ENCODE measurements around the gene ZDHHC4. TPM values are rescaled to one million over a fixed set of nuclear protein-coding genes. Genes with fewer than 3 reads are reported as not detected.

ZDHHC4 gene
- total RNA-seq, 4 donors from 2014 or later, result 68.8 to 97.3 (median 81.4) TPM

- Histone ChIP-seq H3K36me3 (no peaks in the 10 kb centered on the region), H3K4me1 (no peaks in the 10 kb centered on the region), H3K27ac (no peak overlapping the region), H3K27me3 (no peaks in the 10 kb centered on the region), H3K4me3 (replicated peaks in 1 of 3) (no peak overlapping the region), H3K9me3 (no peaks in the 10 kb centered on the region)
- TF ChIP-seq, protein P1, sequence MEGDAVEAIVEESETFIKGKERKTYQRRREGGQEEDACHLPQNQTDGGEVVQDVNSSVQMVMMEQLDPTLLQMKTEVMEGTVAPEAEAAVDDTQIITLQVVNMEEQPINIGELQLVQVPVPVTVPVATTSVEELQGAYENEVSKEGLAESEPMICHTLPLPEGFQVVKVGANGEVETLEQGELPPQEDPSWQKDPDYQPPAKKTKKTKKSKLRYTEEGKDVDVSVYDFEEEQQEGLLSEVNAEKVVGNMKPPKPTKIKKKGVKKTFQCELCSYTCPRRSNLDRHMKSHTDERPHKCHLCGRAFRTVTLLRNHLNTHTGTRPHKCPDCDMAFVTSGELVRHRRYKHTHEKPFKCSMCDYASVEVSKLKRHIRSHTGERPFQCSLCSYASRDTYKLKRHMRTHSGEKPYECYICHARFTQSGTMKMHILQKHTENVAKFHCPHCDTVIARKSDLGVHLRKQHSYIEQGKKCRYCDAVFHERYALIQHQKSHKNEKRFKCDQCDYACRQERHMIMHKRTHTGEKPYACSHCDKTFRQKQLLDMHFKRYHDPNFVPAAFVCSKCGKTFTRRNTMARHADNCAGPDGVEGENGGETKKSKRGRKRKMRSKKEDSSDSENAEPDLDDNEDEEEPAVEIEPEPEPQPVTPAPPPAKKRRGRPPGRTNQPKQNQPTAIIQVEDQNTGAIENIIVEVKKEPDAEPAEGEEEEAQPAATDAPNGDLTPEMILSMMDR (IDR thresholded peaks at IDR 0.05), result no peak
- no peak for TF ChIP-seq POLR2A (IDR thresholded peaks at IDR 0.05)
- WGBS, 2 donors, result 95 to 100% methylated on average over 1 of the region's 1 CpG
- no peak for DNase-seq
- intact Hi-C loops (cut with DNase I), result no loop called here
These were observed 15.1 kb upstream of the ZDHHC4 start for GRCh38 chr7:6562106-6562505.

DNA sequence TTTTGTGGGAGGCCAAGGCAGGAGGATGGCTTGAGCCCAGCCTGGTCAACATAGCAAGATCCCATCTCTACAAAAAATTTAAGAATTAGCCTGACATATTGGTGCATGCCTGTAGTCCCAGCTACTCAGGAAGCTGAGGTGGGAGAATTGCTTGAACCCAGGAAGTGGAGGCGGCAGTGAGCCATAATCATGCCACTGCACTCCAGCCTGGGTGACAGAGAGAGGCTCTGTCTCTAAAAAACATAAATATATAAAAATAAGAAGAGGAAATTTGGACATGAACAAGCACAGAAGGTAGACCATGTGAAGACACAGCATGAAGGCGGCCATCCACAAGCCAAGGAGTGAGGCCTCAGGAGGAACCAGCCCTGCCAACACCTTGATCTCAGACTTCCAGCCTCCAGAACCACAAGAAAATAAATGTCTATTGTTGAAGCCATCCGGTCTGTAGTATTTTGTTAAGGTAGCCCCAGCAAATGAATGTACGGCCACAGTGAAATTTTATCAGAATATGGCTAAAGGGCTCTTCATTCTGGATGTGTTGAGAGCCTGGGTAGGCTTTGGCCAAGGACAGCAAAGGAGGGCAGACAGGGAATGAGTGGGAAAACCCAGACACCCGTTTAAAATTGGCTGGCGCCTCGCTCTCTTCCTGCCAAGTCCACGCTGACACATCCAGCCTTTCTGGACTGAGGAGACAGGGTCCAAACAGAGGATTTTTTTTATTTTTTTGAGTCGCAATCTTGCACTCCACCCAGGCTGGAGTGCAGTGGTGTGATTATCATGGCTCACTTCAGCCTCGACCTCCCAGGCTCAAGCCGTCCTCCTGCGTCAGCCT lies 13.1 kb upstream of the ZDHHC4 start:
- Histone ChIP-seq H3K4me3 (replicated peaks in 1 of 3) (no peak overlapping the region), H3K27me3 (no peaks in the 10 kb centered on the region), H3K36me3 (no peaks in the 10 kb centered on the region), H3K4me1 (no peaks in the 10 kb centered on the region), H3K9me3 (no peaks in the 10 kb centered on the region), H3K27ac (no peak overlapping the region)
- 82 to 89% methylated on average over 12 of the region's 12 CpGs for WGBS, 2 donors
- DNase-seq, result no peak
- intact Hi-C loops (cut with DNase I), result no loop called here
- TF ChIP-seq POLR2A (IDR thresholded peaks at IDR 0.05), result no peak
- TF ChIP-seq, protein P1 (IDR thresholded peaks at IDR 0.05), result no peak

DNA sequence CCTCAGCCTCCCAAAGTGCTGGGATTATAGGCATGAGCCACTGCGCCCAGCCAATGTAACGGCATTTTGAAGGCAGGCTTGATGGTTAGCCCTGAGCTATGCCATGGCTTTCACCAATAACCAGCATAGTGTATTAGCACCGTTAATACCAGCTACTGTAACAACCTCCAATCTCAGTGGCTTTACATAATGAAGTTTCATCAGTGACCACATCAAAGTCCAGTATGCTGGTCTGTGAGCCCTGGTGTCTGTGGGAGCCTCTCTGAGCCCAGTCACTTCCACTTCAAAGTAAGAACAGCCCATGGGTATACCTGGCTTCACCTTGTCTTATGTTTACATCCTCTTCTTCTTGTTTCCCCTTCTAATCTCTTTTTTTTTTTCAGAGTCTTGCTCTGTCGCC lies 11.6 kb upstream of the ZDHHC4 start:
- 91 to 92% methylated on average over 4 of the region's 4 CpGs for WGBS, 2 donors
- no peak overlapping the region for H3K4me3 ChIP-seq (replicated peaks in 1 of 3)

GRCh38 chr7:6567886-6568285 lies 9.4 kb upstream of the ZDHHC4 start:
- no peaks in the 10 kb centered on the region for H3K36me3 ChIP-seq
- no peaks in the 10 kb centered on the region for H3K4me1 ChIP-seq
- H3K27ac ChIP-seq, result no peak overlapping the region
- intact Hi-C loops (cut with DNase I), result no loop called here
- H3K27me3 ChIP-seq, result no peaks in the 10 kb centered on the region
- no peak for DNase-seq
- no peaks in the 10 kb centered on the region for H3K9me3 ChIP-seq
- WGBS, 2 donors, result 79 to 85% methylated on average over 3 of the region's 3 CpGs
- no peak overlapping the region for H3K4me3 ChIP-seq (replicated peaks in 1 of 3)
- TF ChIP-seq POLR2A (IDR thresholded peaks at IDR 0.05), result no peak
- TF ChIP-seq, protein P1 (IDR thresholded peaks at IDR 0.05), result no peak

More for the DNA sequence above, 11.6 kb upstream of the ZDHHC4 start:
- no peak for DNase-seq
- no peaks in the 10 kb centered on the region for H3K27me3 ChIP-seq
- intact Hi-C loops (cut with DNase I), result no loop called here
- H3K4me1 ChIP-seq, result no peaks in the 10 kb centered on the region
- no peaks in the 10 kb centered on the region for H3K36me3 ChIP-seq
- H3K27ac ChIP-seq, result no peak overlapping the region
- H3K9me3 ChIP-seq, result no peaks in the 10 kb centered on the region
- TF ChIP-seq, protein P1 (IDR thresholded peaks at IDR 0.05), result no peak
- no peak for TF ChIP-seq POLR2A (IDR thresholded peaks at IDR 0.05)

DNA sequence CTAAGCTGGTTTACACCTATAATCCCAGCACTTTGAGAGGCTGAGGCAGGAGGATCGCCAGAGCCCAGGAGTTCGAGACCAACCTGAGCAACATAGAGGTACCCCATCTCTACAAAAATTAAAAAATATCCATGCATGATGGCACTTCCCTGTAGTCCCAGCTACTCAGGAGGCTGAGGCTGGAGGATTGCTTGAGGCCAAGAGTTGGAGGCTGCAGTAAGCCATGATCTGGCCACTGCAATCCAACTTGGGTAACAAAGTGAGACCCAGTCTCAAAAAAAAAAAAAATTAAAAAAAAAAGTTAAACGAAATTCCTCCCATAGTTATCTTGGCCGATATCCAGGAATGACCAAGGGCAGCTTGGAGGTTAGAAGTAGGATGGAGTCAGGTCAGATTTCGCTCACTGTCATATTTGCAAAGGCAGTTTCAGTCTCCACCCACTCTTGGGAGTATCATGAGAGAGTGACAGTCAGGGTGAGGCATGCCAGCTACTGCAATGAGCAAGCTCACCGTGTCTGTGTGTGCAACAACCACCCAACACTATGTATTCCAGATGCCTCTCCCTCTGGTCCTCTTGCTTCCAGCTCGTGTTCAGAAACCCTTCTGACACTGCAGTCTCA lies 6.0 kb upstream of the ZDHHC4 start:
- TF ChIP-seq POLR2A (IDR thresholded peaks at IDR 0.05), result no peak
- TF ChIP-seq, protein P1 (IDR thresholded peaks at IDR 0.05), result no peak
- H3K27me3 ChIP-seq, result no peaks in the 10 kb centered on the region
- intact Hi-C loops (cut with DNase I), result no loop called here
- no peak for DNase-seq
- no peaks in the 10 kb centered on the region for H3K4me1 ChIP-seq
- no peaks in the 10 kb centered on the region for H3K9me3 ChIP-seq
- no peak overlapping the region for H3K27ac ChIP-seq
- no peaks in the 10 kb centered on the region for H3K36me3 ChIP-seq
- WGBS, 2 donors, result 68 to 73% methylated on average over 7 of the region's 7 CpGs
- H3K4me3 ChIP-seq (replicated peaks in 1 of 3), result no peak overlapping the region
